Right lobe of liver (tissue), 6 donors: ENCODE data around the gene UTP4. TPM values are rescaled to one million over a fixed set of nuclear protein-coding genes. Genes with fewer than 3 reads are reported as not detected.

Source experiments
- ATAC-seq, 4 donors: fragments of 200-7000 bp; cut with Tn5 transposase; one replicate each; pipeline ENCODE4 v1.9.1; 2020; ENCODE audit warnings: mild to moderate bottlenecking in 4 of 4, moderate library complexity in 4 of 4
- DNase-seq, 3 donors: peaks; one replicate each; pipeline ENCODE4 v3.0.0-alpha.2; 2020
- H3K27ac ChIP-seq, 3 donors: fragments of 200-600 bp; one replicate each; pipeline ENCODE4 v1.8.0; 2022
- H3K27me3 ChIP-seq, 2 donors: fragments of 200-600 bp; one replicate each; pipeline ENCODE4 v1.8.0; 2022
- H3K36me3 ChIP-seq, 4 donors: fragments of 200-600 bp; sonication (generic) in 1 of 4; one replicate each; pipeline versions ENCODE4 v1.5.1 to v1.8.0; 2017 to 2022; ENCODE audit warnings: control low read depth in 1 of 4
- H3K4me1 ChIP-seq, 4 donors: fragments of 200-600 bp; sonication (generic) in 1 of 4; one replicate each; pipeline versions ENCODE4 v1.5.1 to v1.8.0; 2017 to 2022; ENCODE audit warnings: control low read depth in 1 of 4
- H3K4me3 ChIP-seq, 3 donors: fragments of 200-600 bp; one replicate each; pipeline ENCODE4 v1.8.0; 2022
- H3K9me3 ChIP-seq, 4 donors: fragments of 200-600 bp; sonication (generic) in 1 of 4; one replicate each; pipeline versions ENCODE4 v1.5.1 to v1.8.0; 2017 to 2022; ENCODE audit warnings: control low read depth in 1 of 4
- POLR2A ChIP-seq: fragments of 450-650 bp; IDR thresholded peaks from one replicate; pipeline ENCODE4 v1.6.1; 2017; ENCODE audit warnings: antibody characterized with exemption, mild to moderate bottlenecking
- WGBS: methylation state at CpG from one replicate; pipeline ENCODE4 v1.1.6; 2018; ENCODE audit warnings: low coverage, low lambda C conversion rate; ENCODE audit not compliant: insufficient coverage; ENCODE audit errors: missing lambda C conversion rate; 5-methylcytosine and 5-hydroxymethylcytosine counted together
- intact Hi-C, 2 donors: fragments of 100-400 bp; cut with DNase I; formaldehyde crosslinking; loops; one replicate each; pipeline versions ENCODE4 v1.11.2 to v1.14.1; 2022
- total RNA-seq, 6 experiments: library from RNA; depleted of rRNA in 2 of 6; stranded (reverse); fragments of >200 nt in 2 of 6; fragmentation: NEBNext Ultra II Directional in 3 of 6; extraction: Animal tissue kit (Norgen Biotek cat#: 25700) in 3 of 6; gene quantifications; one replicate each; pipeline versions ENCODE4 v1.1.0 to v1.2.4, GENCODE V29; 2016 to 2023
- TF ChIP-seq, protein P1 (sequence below), 4 donors: fragments of 200-600 bp in 3 of 4; fragments of 450-650 bp in 1 of 4; IDR thresholded peaks; one replicate each; pipeline versions ENCODE4 v1.5.1 to v1.8.0; 2016 to 2022; ENCODE audit warnings: antibody characterized with exemption in 4 of 4, mild to moderate bottlenecking in 2 of 4
- donor health status: DM: no; HTN: yes; CAD: no.
- donor health status: DM: no; HTN: no; CAD: no.
- donor health status: DM: no; HTN: no; CAD: no.
- donor health status: DM: no; HTN: yes; CAD: no.
- donor health status: DM: no; HTN: yes; CAD: no.

Gene UTP4
- total RNA-seq, 6 experiments from 2014 or later: 13.9 to 22.2 (median 19.6) TPM

DNA sequence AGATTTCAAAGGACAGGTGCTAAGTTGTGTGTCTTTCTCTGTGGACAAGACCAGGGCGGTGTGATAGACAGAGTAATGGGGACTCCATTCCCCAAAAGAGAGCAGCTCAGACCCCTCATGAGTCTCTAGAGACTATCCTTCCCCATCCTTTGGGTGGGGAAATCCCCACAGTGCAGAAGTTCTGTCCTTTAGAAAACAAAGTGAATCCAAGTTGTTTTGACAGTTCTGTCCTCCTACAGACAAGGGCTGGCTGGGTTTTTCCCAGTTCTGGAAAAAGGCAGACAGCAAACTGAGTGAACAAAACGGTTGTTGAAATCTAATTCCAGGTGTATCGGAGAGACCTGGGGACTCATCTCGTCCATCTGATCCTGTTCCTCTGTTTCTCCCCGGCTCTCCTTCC lies 37.9 kb upstream of the UTP4 start:
- Histone ChIP-seq H3K27ac (no peak overlapping the region), H3K9me3 (no peaks in the 10 kb centered on the region), H3K4me3 (no peak overlapping the region), H3K4me1 (peaks cover 0 to 7% (median 3%) of the 10 kb centered on the region in 4 donors), H3K27me3 (no peaks in the 10 kb centered on the region), H3K36me3 (no peaks in the 10 kb centered on the region)
- intact Hi-C loops: no loop called here
- TF ChIP-seq, protein P1, sequence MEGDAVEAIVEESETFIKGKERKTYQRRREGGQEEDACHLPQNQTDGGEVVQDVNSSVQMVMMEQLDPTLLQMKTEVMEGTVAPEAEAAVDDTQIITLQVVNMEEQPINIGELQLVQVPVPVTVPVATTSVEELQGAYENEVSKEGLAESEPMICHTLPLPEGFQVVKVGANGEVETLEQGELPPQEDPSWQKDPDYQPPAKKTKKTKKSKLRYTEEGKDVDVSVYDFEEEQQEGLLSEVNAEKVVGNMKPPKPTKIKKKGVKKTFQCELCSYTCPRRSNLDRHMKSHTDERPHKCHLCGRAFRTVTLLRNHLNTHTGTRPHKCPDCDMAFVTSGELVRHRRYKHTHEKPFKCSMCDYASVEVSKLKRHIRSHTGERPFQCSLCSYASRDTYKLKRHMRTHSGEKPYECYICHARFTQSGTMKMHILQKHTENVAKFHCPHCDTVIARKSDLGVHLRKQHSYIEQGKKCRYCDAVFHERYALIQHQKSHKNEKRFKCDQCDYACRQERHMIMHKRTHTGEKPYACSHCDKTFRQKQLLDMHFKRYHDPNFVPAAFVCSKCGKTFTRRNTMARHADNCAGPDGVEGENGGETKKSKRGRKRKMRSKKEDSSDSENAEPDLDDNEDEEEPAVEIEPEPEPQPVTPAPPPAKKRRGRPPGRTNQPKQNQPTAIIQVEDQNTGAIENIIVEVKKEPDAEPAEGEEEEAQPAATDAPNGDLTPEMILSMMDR (IDR thresholded peaks at IDR 0.05): no peak
- no peak for TF ChIP-seq POLR2A
- no peak for DNase-seq
- no peak for ATAC-seq
- 75% methylated on average over 5 of the region's 5 CpGs for WGBS

DNA sequence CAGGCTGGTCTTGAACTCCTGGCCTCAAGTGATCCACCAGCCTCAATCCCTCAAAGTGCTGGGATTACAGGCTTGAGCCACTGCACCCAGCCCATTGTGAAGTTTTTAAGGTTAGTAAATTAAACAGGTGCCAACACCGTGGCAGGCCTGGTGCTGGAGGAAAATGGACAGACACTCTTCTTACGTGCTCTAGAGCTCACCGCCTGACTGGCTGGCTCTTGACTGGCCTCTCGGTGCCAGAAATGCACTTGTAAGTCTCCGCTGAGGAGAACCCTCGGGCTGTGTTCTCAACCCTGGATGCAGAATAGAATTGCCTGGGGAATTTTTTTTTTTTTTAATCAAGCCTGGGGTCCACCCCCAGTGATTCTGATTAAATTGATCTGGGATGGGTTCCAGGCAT lies 37.3 kb upstream of the UTP4 start:
- no peak overlapping the region for H3K27ac ChIP-seq
- no peak for ATAC-seq
- DNase-seq: no peak

DNA sequence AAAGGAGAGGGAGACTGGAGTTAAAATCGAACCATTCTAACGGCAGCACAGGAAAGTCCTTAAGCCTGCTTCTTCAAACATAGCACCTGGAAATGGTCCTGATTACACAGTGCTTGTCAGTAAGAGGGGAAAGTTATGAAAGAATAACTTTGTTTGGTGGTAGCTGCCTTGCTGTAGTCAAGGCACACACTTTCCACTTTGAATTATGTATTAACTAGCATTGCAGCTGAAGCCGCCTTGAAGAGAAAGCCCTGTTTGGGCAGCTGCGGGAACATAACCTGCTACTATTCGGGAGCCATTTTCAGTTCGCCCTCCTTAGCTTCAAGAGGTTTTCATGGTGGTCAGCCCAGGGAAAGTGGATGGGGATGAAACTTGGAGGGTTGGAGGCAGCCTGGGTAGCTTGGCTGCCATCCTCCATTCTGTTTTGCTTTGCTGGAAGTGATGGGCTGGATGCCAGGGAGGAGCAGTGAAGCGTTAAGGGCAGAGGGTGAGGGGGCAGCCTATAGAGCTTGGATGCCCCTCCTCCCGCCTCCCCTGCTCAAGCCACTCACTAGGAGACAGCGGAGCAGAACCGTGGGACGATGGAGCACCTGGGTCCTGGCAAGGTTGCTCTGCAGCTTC lies 32.3 kb upstream of the UTP4 start:
- Histone ChIP-seq H3K4me1 (peaks cover 0 to 2% (median 0%) of the 10 kb centered on the region in 4 donors), H3K36me3 (no peaks in the 10 kb centered on the region), H3K9me3 (no peaks in the 10 kb centered on the region), H3K27me3 (no peaks in the 10 kb centered on the region), H3K27ac (no peak overlapping the region), H3K4me3 (no peak overlapping the region)
- intact Hi-C loops: loop anchor here (10.0 kb wide), 2 partner anchors 55 to 195 kb away; no protein-coding TSS in a partner anchor
- no peak for TF ChIP-seq POLR2A
- TF ChIP-seq, protein P1 (IDR thresholded peaks at IDR 0.05): no peak
- WGBS: 61% methylated on average over 5 of the region's 11 CpGs
- DNase-seq (no peak), ATAC-seq (no peak)

More for the DNA sequence above, 37.3 kb upstream of the UTP4 start:
- intact Hi-C loops: no loop called here
- no peaks in the 10 kb centered on the region for H3K9me3 ChIP-seq
- no peak for TF ChIP-seq POLR2A
- TF ChIP-seq, protein P1 (IDR thresholded peaks at IDR 0.05): no peak
- H3K27me3 ChIP-seq: no peaks in the 10 kb centered on the region
- no peaks in the 10 kb centered on the region for H3K36me3 ChIP-seq
- 98% methylated on average over 6 of the region's 6 CpGs for WGBS
- H3K4me1 ChIP-seq: peaks cover 0 to under 1% (median under 1%) of the 10 kb centered on the region in 4 donors
- no peak overlapping the region for H3K4me3 ChIP-seq

DNA sequence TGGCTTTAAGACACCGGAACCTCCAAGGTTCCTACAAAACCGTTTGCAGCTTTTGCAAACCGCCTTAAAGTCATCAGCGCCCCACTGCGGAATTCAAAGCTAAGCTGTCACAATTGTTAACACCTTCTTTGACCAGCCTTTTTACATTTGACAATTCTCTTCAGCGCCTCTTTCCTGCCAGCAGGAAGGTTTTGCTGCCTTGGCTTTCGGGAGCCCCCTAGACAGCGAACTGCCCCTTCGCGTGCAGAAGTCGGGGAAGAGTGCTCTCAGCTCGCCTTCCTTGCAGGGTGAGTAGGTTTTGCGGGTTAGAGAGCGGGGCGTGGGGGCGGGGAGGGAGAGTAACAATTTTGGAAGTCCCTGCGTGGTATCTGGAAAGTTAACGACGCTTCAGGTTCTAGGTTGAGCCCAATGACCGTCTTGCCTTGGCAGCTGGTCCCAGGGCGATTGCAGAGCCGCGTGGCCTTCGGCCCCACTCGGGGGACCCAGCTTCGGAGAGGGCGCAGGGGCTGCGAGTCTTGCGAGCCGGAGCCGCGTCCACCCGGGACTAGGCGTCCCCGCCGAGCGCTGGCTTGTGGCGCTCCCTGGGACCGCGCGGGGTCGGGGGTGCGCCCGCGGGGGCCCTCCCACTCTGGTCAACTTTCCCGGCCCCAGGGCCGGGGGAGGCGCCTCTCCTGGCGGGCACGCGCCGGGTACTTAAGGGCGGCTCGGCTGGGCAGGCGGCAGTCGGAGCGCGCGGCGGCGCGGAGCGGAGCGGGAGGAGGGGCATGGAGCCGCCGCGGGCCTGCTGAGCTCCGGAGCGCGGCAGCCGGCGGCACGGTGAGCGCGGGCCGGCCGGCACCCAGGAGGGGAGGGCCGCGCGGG lies 26.7 kb upstream of the UTP4 start, which contains the start of gene HAS3:
Gene HAS3 (plus strand): TSS at position 153 of the 861 bp plus-strand sequence. CDS start 3,743 bp downstream, outside the sequence.
- Histone ChIP-seq H3K4me3 (peak within 1 kb of the TSS; percentile 49 to 60 (median 55)), H3K27ac (no peak within 1 kb of the TSS), H3K36me3 (no peaks in the 10 kb centered on the region), H3K27me3 (no peaks in the 10 kb centered on the region), H3K9me3 (no peaks in the 10 kb centered on the region), H3K4me1 (peaks cover 0 to 21% (median 6%) of the 10 kb centered on the region in 4 donors)
- intact Hi-C loops: loop anchor here (10.0 kb wide), 2 partner anchors 61 to 201 kb away; no protein-coding TSS in a partner anchor
- TF ChIP-seq POLR2A: peak; percentile 62
- TF ChIP-seq, protein P1 (IDR thresholded peaks at IDR 0.05): peak in 2 of 4 donors; percentile 27
- DNase-seq: peak; percentile 75 to 79 (median 76)
- peak; percentile 83 to 94 (median 90) for ATAC-seq
- 0% methylated on average over 24 of the region's 80 CpGs for WGBS
